ENCODE results near the gene PHETA1. TPM values are rescaled to one million over a fixed set of nuclear protein-coding genes. Genes with fewer than 3 reads are reported as not detected.
"Not testable (repeated sequence)": the region's sequence is repeated elsewhere in the genome, so short reads cannot be mapped to it uniquely, and the experiment has no call there.

Gene PHETA1
- total and polyA plus RNA-seq, 11 donors: 12.8 to 48.7 (median 24.5) TPM

DNA sequence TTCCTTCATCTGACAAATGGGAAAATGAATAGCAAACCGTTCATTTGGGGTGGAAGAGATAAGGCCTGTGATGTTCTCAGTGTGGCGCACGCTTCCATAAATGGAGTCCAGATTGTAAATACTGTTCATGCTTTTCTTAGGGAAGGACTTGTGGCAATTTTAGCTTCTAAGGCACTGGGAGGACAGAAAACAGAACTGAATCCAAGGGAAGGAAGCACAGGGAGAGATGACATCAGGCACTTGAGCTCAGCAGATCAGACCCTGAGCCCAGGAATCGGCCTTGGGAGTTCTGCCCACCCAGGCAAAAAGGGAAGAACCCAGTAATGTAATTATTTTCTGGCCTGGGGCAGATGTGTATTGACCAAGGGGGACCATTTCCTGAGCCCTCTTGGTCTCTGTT is 29.6 kb upstream of the PHETA1 start:
- WGBS, 4 donors: 82 to 93% (median 89%) methylated on average over 4 of the region's 4 CpGs
- DNase-seq (peak in 1 of 5 donors; percentile 53), ATAC-seq (peak in 2 of 4 donors; percentile 4 to 10)
- no peaks in the 10 kb centered on the region for H3K9me3 ChIP-seq
- peaks cover 0 to 49% (median 16%) of the 10 kb centered on the region in 12 donors for H3K4me1 ChIP-seq
- H3K36me3 ChIP-seq: no peaks in the 10 kb centered on the region
- TF ChIP-seq POLR2A (IDR thresholded peaks at IDR 0.05) (no peak), CTCF (IDR thresholded peaks at IDR 0.05) (no peak)
- no peaks in the 10 kb centered on the region for H3K27me3 ChIP-seq
- peak overlapping the region in 6 of 12 donors; percentile 11 to 87 (median 40) for H3K27ac ChIP-seq
- intact Hi-C loops (cut with DNase I): loop anchor here in 5 of 10 donors (5.0 kb wide), 5 partner anchors 66 to 284 kb away; no protein-coding TSS in a partner anchor
- H3K4me3 ChIP-seq: no peak overlapping the region

GRCh38 chr12:111396726-111397445 is 28.0 kb upstream of the PHETA1 start:
- intact Hi-C loops (cut with DNase I): loop anchor here (1.0 to 5.0 kb wide), 11 partner anchors 54 to 285 kb away; no protein-coding TSS in a partner anchor
- peak; percentile 99 to 100 (median 99) for TF ChIP-seq CTCF (IDR thresholded peaks at IDR 0.05)
- peak in 1 of 2 donors; percentile 37 for TF ChIP-seq POLR2A (IDR thresholded peaks at IDR 0.05)
- H3K36me3 ChIP-seq: no peaks in the 10 kb centered on the region
- peak; percentile 64 to 90 (median 88) for ATAC-seq
- 8 to 10% (median 9%) methylated on average over 30 to 34 of the region's 34 CpGs for WGBS, 4 donors
- peak; percentile 86 to 95 (median 89) for DNase-seq
- H3K27ac ChIP-seq: peak overlapping the region in 10 of 12 donors; percentile 17 to 87 (median 52)
- H3K9me3 ChIP-seq: no peaks in the 10 kb centered on the region
- peak overlapping the region in 10 of 12 donors; percentile 26 to 47 (median 40) for H3K4me3 ChIP-seq
- no peaks in the 10 kb centered on the region for H3K27me3 ChIP-seq
- peaks cover 0 to 41% (median 7%) of the 10 kb centered on the region in 12 donors for H3K4me1 ChIP-seq

DNA sequence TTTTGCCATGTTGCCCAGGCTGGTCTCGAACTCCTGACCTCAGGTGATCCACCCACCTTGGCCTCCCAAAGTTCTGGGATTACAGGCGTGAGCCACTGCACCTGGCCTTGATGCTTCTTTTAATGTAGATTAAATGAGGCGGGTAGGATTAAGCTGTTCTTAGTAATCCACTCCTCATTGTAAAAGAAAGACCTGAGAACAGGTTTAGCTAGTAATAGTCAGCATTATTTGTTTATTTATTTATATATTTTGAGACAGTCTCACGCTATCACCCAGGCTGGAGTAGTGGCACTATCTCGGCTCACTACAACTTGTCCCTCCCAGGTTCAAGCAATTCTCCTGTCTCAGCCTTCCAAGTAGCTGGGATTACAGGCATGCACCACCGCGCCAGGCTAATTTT is 27.4 kb upstream of the PHETA1 start:
- H3K27me3 ChIP-seq: not testable (repeated sequence)

GRCh38 chr12:111395336-111396187 is 26.7 kb upstream of the PHETA1 start:
- H3K36me3 ChIP-seq: no peaks in the 10 kb centered on the region
- DNase-seq (peak in 1 of 5 donors; percentile 3), ATAC-seq (no peak)
- 79 to 90% (median 83%) methylated on average over 8 of the region's 8 CpGs for WGBS, 4 donors
- no peaks in the 10 kb centered on the region for H3K9me3 ChIP-seq
- intact Hi-C loops (cut with DNase I): loop anchor here in 9 of 10 donors (2.0 to 5.0 kb wide), 10 partner anchors 55 to 287 kb away; no protein-coding TSS in a partner anchor
- TF ChIP-seq CTCF (IDR thresholded peaks at IDR 0.05): no peak
- TF ChIP-seq POLR2A (IDR thresholded peaks at IDR 0.05): no peak
- H3K27ac ChIP-seq: no peak overlapping the region
- no peak overlapping the region for H3K4me3 ChIP-seq
- H3K4me1 ChIP-seq: peaks cover 0 to 45% (median 7%) of the 10 kb centered on the region in 12 donors
- H3K27me3 ChIP-seq: no peaks in the 10 kb centered on the region

More for the DNA sequence above, 27.4 kb upstream of the PHETA1 start:
- not testable (repeated sequence) for ATAC-seq, H3K9me3 ChIP-seq, H3K4me3 ChIP-seq, H3K36me3 ChIP-seq, DNase-seq
- intact Hi-C loops (cut with DNase I): loop anchor here in 9 of 10 donors (2.0 to 5.0 kb wide), 9 partner anchors 55 to 286 kb away; no protein-coding TSS in a partner anchor
- H3K27ac ChIP-seq: peak overlapping the region in 2 of 12 donors; percentile 75 to 87
- 93 to 97% (median 94%) methylated on average over 7 of the region's 7 CpGs for WGBS, 4 donors
- peaks cover 0 to 41% (median 7%) of the 10 kb centered on the region in 12 donors for H3K4me1 ChIP-seq
